SK-N-SH (cell line): Measurements from ENCODE around the gene EZR. TPM values are rescaled to one million over a fixed set of nuclear protein-coding genes. Genes with fewer than 3 reads are reported as not detected.

Source experiments
- CTCF ChIA-PET: fragments of 300-600, 350-600 bp; formaldehyde crosslinking; extraction: SDS; loops from one replicate; lab custom pipeline; 2021; lab: Yijun Ruan, JAX
- POLR2A ChIA-PET: fragments of 350-600 bp; sonication (Branson Sonifier 250); formaldehyde crosslinking; extraction: SDS; loops from one replicate; lab custom pipeline; 2020; ENCODE audit warnings: antibody characterized with exemption, inconsistent platforms; lab: Yijun Ruan, JAX
- DNase-seq: peaks from one replicate; pipeline ENCODE4 v3.0.0; 2012
- H2AFZ ChIP-seq: fragments of 200-600 bp; sonication (generic); 2 replicates; pipeline ENCODE4 v1.8.1; 2016; ENCODE audit warnings: antibody characterized with exemption, mild to moderate bottlenecking, low read depth
- H3F3A ChIP-seq: fragments of 200-600 bp; sonication (generic); replicated peaks from 2 replicates; pipeline ENCODE3; 2016; ENCODE audit warnings: antibody characterized with exemption, mild to moderate bottlenecking; ENCODE audit not compliant: insufficient read depth
- H3K27ac ChIP-seq, 2 experiments: fragments of 200-500 bp in 1 of 2; fragments of 200-600 bp in 1 of 2; sonication (Bioruptor generic) in 1 of 2; sonication (generic), shearing (Covaris generic) in 1 of 2; 2 replicates each; pipeline versions ENCODE4 v1.5.1 to v1.6.1; 2014 to 2016; ENCODE audit warnings: low read depth in 2 of 2, inconsistent platforms in 1 of 2, low read length in 1 of 2, mild to moderate bottlenecking in 1 of 2, mixed read lengths in 1 of 2
- H3K27me3 ChIP-seq: fragments of 200-600 bp; sonication (generic), shearing (Covaris generic); 2 replicates; pipeline ENCODE4 v1.6.1; 2016; ENCODE audit warnings: mixed run types; ENCODE audit not compliant: insufficient read depth
- H3K36me3 ChIP-seq, 2 experiments: fragments of 200-500 bp in 1 of 2; fragments of 200-600 bp in 1 of 2; sonication (Bioruptor generic) in 1 of 2; sonication (generic) in 1 of 2; replicated peaks in 1 of 2; 2 replicates each; pipeline versions ENCODE3 to v1.5.1; 2014 to 2016; ENCODE audit warnings: low read length in 1 of 2, mild to moderate bottlenecking in 1 of 2; ENCODE audit not compliant: insufficient read depth in 2 of 2, control insufficient read depth in 1 of 2
- H3K4me1 ChIP-seq, 2 experiments: fragments of 200-500 bp in 1 of 2; fragments of 200-600 bp in 1 of 2; sonication (Bioruptor generic) in 1 of 2; sonication (generic), shearing (Covaris generic) in 1 of 2; 2 replicates each; pipeline versions ENCODE4 v1.5.1 to v1.6.1; 2014 to 2016; ENCODE audit warnings: low read depth in 1 of 2, low read length in 1 of 2, mixed run types in 1 of 2; ENCODE audit not compliant: insufficient read depth in 2 of 2, control insufficient read depth in 1 of 2
- H3K4me2 ChIP-seq: fragments of 200-600 bp; sonication (generic), shearing (Covaris generic); 2 replicates; pipeline ENCODE4 v1.6.1; 2017; ENCODE audit warnings: mixed run types
- H3K4me3 ChIP-seq, 2 experiments: fragments of 200-500 bp in 1 of 2; fragments of 200-600 bp in 1 of 2; sonication (Bioruptor generic) in 1 of 2; sonication (generic), shearing (Covaris generic) in 1 of 2; 2 replicates each; pipeline versions ENCODE4 v1.5.1 to v1.8.1; 2014 to 2016; ENCODE audit warnings: low read depth in 2 of 2, inconsistent platforms in 1 of 2, low read length in 1 of 2, mild to moderate bottlenecking in 1 of 2, mixed read lengths in 1 of 2, moderate library complexity in 1 of 2
- H3K79me2 ChIP-seq: fragments of 200-600 bp; sonication (generic); 2 replicates; pipeline ENCODE4 v1.8.1; 2017; ENCODE audit warnings: mild to moderate bottlenecking; ENCODE audit not compliant: insufficient read depth
- H3K9ac ChIP-seq: fragments of 200-600 bp; sonication (generic); 2 replicates; pipeline ENCODE4 v1.6.1; 2017; ENCODE audit warnings: mixed run types
- H3K9me2 ChIP-seq: fragments of 200-600 bp; sonication (generic); 2 replicates; pipeline ENCODE4 v1.6.1; 2017; ENCODE audit warnings: mixed run types
- H3K9me3 ChIP-seq: fragments of 200-600 bp; sonication (generic); 2 replicates; pipeline ENCODE4 v1.6.1; 2017; ENCODE audit warnings: mixed run types, mild to moderate bottlenecking, moderate library complexity
- H4K20me1 ChIP-seq: fragments of 200-600 bp; sonication (generic); 2 replicates; pipeline ENCODE4 v1.6.1; 2017; ENCODE audit warnings: mild to moderate bottlenecking, mixed run types; ENCODE audit not compliant: insufficient read depth
- CHD2 ChIP-seq: fragments of 150-350 bp; IDR thresholded peaks from 2 replicates; pipeline ENCODE4 v1.6.1; 2018; ENCODE audit warnings: low read length; ENCODE audit not compliant: partially characterized antibody
- CTCF ChIP-seq: fragments of 200-600 bp; sonication (generic); IDR thresholded peaks from 2 replicates; pipeline ENCODE4 v1.6.1; 2017; ENCODE audit warnings: antibody characterized with exemption, mild to moderate bottlenecking, moderate library complexity
- ELF1 ChIP-seq: IDR thresholded peaks from 2 replicates; pipeline ENCODE4 v1.4.0; 2012
- EP300 ChIP-seq, 2 experiments: IDR thresholded peaks; 2 replicates each; pipeline versions ENCODE4 v1.4.0 to v1.6.1; 2012; ENCODE audit warnings: borderline replicate concordance in 1 of 2, low read depth in 1 of 2, low read length in 1 of 2
- EZH2phosphoT487 ChIP-seq: fragments of 200-600 bp; sonication (generic); IDR thresholded peaks from 2 replicates; pipeline ENCODE4 v1.6.1; 2017; ENCODE audit warnings: low read depth, mixed run types, mild to moderate bottlenecking, antibody characterized with exemption, moderate library complexity, borderline replicate concordance
- FOSL2 ChIP-seq: IDR thresholded peaks from 2 replicates; pipeline ENCODE4 v1.4.0; 2012; ENCODE audit warnings: low read depth, mild to moderate bottlenecking, moderate library complexity, borderline replicate concordance
- GABPA ChIP-seq: IDR thresholded peaks from 2 replicates; pipeline ENCODE4 v1.4.0; 2012; ENCODE audit warnings: low read depth, mild to moderate bottlenecking
- IRF3 ChIP-seq: fragments of 150-350 bp; IDR thresholded peaks from 2 replicates; pipeline ENCODE4 v1.6.1; 2016; ENCODE audit warnings: mild to moderate bottlenecking, low read depth, low read length
- JUND ChIP-seq: IDR thresholded peaks from 2 replicates; pipeline ENCODE4 v1.4.0; 2012
- MXI1 ChIP-seq: IDR thresholded peaks from 2 replicates; pipeline ENCODE4 v1.6.1; 2012; ENCODE audit warnings: mild to moderate bottlenecking, low read depth, low read length, improper control_type of control experiment
- NFIC ChIP-seq: IDR thresholded peaks from 2 replicates; pipeline ENCODE4 v1.4.0; 2012; ENCODE audit warnings: borderline replicate concordance
- RFX5 ChIP-seq: IDR thresholded peaks from 2 replicates; pipeline ENCODE4 v1.6.1; 2012; ENCODE audit warnings: mild to moderate bottlenecking, improper control_type of control experiment, low read length
- SIN3A ChIP-seq: IDR thresholded peaks from 2 replicates; pipeline ENCODE4 v1.6.1; 2012; ENCODE audit warnings: low read depth, mild to moderate bottlenecking, low read length, moderate library complexity, borderline replicate concordance
- SMC3 ChIP-seq: IDR thresholded peaks from 2 replicates; pipeline ENCODE4 v1.6.1; 2012; ENCODE audit warnings: low read depth, low read length, improper control_type of control experiment
- TCF12 ChIP-seq: IDR thresholded peaks from 2 replicates; pipeline ENCODE4 v1.4.0; 2012
- TEAD4 ChIP-seq: IDR thresholded peaks from 2 replicates; pipeline ENCODE4 v1.4.0; 2012; ENCODE audit warnings: mild to moderate bottlenecking, borderline replicate concordance; ENCODE audit not compliant: insufficient read depth
- USF1 ChIP-seq: IDR thresholded peaks from 2 replicates; pipeline ENCODE4 v1.4.0; 2012; ENCODE audit warnings: low read depth, borderline replicate concordance
- USF2 ChIP-seq: fragments of 150-350 bp; IDR thresholded peaks from 2 replicates; pipeline ENCODE4 v1.6.1; 2017; ENCODE audit warnings: antibody characterized with exemption, low read length, low read depth, borderline replicate concordance
- YY1 ChIP-seq: IDR thresholded peaks from 2 replicates; pipeline ENCODE4 v1.4.0; 2012; ENCODE audit warnings: low read depth, mild to moderate bottlenecking
- ZBTB33 ChIP-seq: IDR thresholded peaks from 2 replicates; pipeline ENCODE4 v1.4.0; 2012; ENCODE audit warnings: low read depth, borderline replicate concordance
- WGBS: methylation state at CpG from one replicate; pipeline ENCODE4 v1.1.6; 2017; ENCODE audit warnings: low lambda C conversion rate; 5-methylcytosine and 5-hydroxymethylcytosine counted together
- polyA plus RNA-seq, 3 experiments: library from polyadenylated mRNA; depleted of rRNA; stranded (reverse); fragments of >200 nt; gene quantifications; 2 replicates each; pipeline ENCODE4 v1.2.3, GENCODE V29; 2012

Gene EZR
- polyA plus RNA-seq, 1 of the 3 experiments (the other 2 are of a cell fraction), result 92.0 TPM

- WGBS, result 88% methylated on average over 6 of the region's 12 CpGs
- no peak for DNase-seq
These were observed 34.1 kb downstream of the EZR start for GRCh38 chr6:158785036-158785435.

More at GRCh38 chr6:158785036-158785435, 34.1 kb downstream of the EZR start:
- Histone ChIP-seq H3K79me2 (peaks cover 13% of the 10 kb centered on the region; the same call in 1 of the 2 replicates), H3K9ac (no peak overlapping the region), H2AFZ (no peak overlapping the region), H3K9me3 (no peaks in the 10 kb centered on the region), H3K4me1 (peaks cover 0 to 2% of the 10 kb centered on the region in 2 experiments; a peak in 1 of 4 replicates), H3K27me3 (no peaks in the 10 kb centered on the region), H3K4me3 (no peak overlapping the region), H3K27ac (no peak overlapping the region; a peak in 1 of 4 replicates), H3K4me2 (no peak overlapping the region), H3K9me2 (no peaks in the 10 kb centered on the region), H4K20me1 (no peaks in the 10 kb centered on the region), H3K36me3 (peaks cover 43 to 65% of the 10 kb centered on the region in 2 experiments), H3F3A (peaks cover 3% of the 10 kb centered on the region)
- no peak for TF ChIP-seq FOSL2
- no peak for TF ChIP-seq IRF3
- TF ChIP-seq GABPA, result no peak
- no peak for TF ChIP-seq TEAD4
- TF ChIP-seq JUND, result no peak
- TF ChIP-seq CHD2, result no peak
- TF ChIP-seq USF1, result no peak
- no peak for TF ChIP-seq USF2
- TF ChIP-seq EZH2phosphoT487, result no peak
- TF ChIP-seq YY1, result no peak
- no peak for TF ChIP-seq MXI1
- TF ChIP-seq RFX5, result no peak
- TF ChIP-seq EP300 (IDR thresholded peaks at IDR 0.05; ENCODE audit: borderline replicate concordance in 1 of 2, low read depth in 1 of 2, low read length in 1 of 2), result no peak
- TF ChIP-seq CTCF, result no peak
- no peak for TF ChIP-seq ZBTB33
- TF ChIP-seq SMC3, result no peak
- TF ChIP-seq NFIC, result no peak
- no peak for TF ChIP-seq SIN3A
- no peak for TF ChIP-seq TCF12
- TF ChIP-seq ELF1, result no peak
- ChIA-PET CTCF (interaction anchor here (1.9 kb wide), 1 partner anchor 14 kb away, joined by 7 read pairs; no protein-coding TSS in a partner anchor), POLR2A (no interaction called here)
